ENCODE data around the gene ADAM33. TPM values are rescaled to one million over a fixed set of nuclear protein-coding genes. Genes with fewer than 3 reads are reported as not detected.

Gene ADAM33
- total RNA-seq, 2 donors from 2014 or later = 18.2 to 38.3 TPM

DNA sequence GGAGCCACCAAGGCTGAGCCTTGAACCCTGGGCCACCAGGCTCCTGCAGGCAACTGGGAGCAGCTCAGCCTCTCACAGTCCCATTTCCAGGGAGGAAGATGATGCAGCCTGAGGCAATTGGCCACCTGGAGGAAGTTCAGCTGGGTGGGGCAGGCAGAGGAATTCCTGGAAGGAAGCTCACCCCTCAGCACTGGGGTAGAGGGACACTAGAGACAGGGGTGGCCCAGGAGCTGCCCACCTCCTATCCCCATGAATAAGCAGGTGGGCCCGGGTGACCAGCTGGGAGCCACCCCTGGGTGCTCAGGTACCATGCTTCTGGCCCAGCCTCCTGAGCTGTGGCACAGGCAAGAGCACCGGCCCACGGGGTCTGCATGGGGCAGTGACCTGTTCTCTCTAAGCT is 47.1 kb upstream of the ADAM33 start:
- H3K4me3 ChIP-seq = no peak overlapping the region
- H3K36me3 ChIP-seq = no peaks in the 10 kb centered on the region
- H3K27ac ChIP-seq = no peak overlapping the region
- 98% methylated on average over 3 of the region's 3 CpGs for WGBS
- H3K4me1 ChIP-seq (replicated peaks) = no peaks in the 10 kb centered on the region
- DNase-seq (ENCODE audit: low spot score) = no peak
- intact Hi-C loops (cut with DNase I) = no loop called here
- TF ChIP-seq POLR2AphosphoS5 (IDR thresholded peaks at IDR 0.05) (no peak), POLR2A (IDR thresholded peaks at IDR 0.05) (no peak)
- TF ChIP-seq, protein P1, sequence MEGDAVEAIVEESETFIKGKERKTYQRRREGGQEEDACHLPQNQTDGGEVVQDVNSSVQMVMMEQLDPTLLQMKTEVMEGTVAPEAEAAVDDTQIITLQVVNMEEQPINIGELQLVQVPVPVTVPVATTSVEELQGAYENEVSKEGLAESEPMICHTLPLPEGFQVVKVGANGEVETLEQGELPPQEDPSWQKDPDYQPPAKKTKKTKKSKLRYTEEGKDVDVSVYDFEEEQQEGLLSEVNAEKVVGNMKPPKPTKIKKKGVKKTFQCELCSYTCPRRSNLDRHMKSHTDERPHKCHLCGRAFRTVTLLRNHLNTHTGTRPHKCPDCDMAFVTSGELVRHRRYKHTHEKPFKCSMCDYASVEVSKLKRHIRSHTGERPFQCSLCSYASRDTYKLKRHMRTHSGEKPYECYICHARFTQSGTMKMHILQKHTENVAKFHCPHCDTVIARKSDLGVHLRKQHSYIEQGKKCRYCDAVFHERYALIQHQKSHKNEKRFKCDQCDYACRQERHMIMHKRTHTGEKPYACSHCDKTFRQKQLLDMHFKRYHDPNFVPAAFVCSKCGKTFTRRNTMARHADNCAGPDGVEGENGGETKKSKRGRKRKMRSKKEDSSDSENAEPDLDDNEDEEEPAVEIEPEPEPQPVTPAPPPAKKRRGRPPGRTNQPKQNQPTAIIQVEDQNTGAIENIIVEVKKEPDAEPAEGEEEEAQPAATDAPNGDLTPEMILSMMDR (IDR thresholded peaks at IDR 0.05) = no peak
- H3K9me3 ChIP-seq = no peaks in the 10 kb centered on the region
- H3K27me3 ChIP-seq (replicated peaks; ENCODE audit: insufficient read depth) = no peaks in the 10 kb centered on the region

DNA sequence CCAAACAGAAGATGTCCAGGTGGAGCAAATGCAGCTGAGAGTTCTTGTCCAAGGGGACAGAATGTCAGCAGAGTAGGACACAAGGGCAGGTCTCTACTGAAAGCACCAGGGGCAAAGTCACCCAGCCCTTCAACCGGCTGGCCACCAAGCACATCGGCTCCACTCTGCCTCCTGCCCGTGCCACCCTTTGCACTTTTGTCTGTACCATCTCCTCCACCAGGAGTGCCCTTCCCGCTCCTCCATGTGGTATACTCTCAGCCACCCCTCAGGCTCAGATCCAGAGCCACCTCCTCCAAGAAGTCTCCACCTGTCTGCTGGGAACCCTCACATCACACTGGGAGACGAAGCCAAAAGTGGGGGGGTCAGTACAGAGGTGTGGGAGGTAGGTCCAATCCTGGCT is 46.5 kb upstream of the ADAM33 start:
- Histone ChIP-seq H3K27ac (no peak overlapping the region), H3K4me3 (no peak overlapping the region), H3K4me1 (replicated peaks) (no peaks in the 10 kb centered on the region), H3K36me3 (no peaks in the 10 kb centered on the region), H3K27me3 (replicated peaks; ENCODE audit: insufficient read depth) (no peaks in the 10 kb centered on the region), H3K9me3 (no peaks in the 10 kb centered on the region)
- intact Hi-C loops (cut with DNase I) = no loop called here
- TF ChIP-seq POLR2AphosphoS5 (IDR thresholded peaks at IDR 0.05) (no peak), POLR2A (IDR thresholded peaks at IDR 0.05) (no peak)
- TF ChIP-seq, protein P1 (IDR thresholded peaks at IDR 0.05) = no peak
- 91% methylated on average over 5 of the region's 5 CpGs for WGBS
- no peak for DNase-seq (ENCODE audit: low spot score)

DNA sequence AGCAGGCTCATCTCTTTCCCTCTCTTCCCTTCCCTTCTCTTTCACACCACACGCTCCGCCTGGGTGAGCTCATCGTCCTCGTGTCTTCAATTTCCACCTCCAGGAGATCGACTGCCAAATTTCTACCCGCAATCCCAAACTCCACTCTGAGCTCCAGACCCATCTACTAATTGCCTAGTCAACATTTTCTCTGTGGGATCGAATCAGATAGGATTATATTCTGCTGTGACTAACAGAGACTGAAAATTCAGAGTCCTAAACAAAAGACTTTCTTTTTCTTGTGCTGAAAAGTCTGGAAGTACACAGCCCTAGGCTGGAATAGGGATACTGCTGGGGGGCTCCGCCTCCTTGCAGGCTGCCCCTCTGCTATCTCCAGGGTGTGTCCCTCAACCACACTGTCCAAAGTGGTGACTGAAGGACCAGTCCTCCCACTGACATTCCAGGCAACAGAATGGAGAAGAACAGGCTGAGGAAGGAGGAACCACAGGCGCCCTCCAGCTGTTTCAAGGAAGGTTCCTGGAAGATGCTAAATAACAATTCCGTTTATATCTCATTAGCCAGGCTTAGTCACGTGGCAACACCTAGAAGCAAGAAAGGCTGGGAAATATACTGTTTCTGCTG is 45.7 kb upstream of the ADAM33 start:
- DNase-seq (ENCODE audit: low spot score) = no peak
- Histone ChIP-seq H3K9me3 (no peaks in the 10 kb centered on the region), H3K27ac (no peak overlapping the region), H3K27me3 (replicated peaks; ENCODE audit: insufficient read depth) (no peaks in the 10 kb centered on the region), H3K36me3 (no peaks in the 10 kb centered on the region), H3K4me3 (no peak overlapping the region), H3K4me1 (replicated peaks) (no peaks in the 10 kb centered on the region)
- intact Hi-C loops (cut with DNase I) = no loop called here
- WGBS = 23% methylated on average over 11 of the region's 11 CpGs
- TF ChIP-seq, protein P1 (IDR thresholded peaks at IDR 0.05) = no peak
- TF ChIP-seq POLR2A (IDR thresholded peaks at IDR 0.05) (no peak), POLR2AphosphoS5 (IDR thresholded peaks at IDR 0.05) (no peak)

DNA sequence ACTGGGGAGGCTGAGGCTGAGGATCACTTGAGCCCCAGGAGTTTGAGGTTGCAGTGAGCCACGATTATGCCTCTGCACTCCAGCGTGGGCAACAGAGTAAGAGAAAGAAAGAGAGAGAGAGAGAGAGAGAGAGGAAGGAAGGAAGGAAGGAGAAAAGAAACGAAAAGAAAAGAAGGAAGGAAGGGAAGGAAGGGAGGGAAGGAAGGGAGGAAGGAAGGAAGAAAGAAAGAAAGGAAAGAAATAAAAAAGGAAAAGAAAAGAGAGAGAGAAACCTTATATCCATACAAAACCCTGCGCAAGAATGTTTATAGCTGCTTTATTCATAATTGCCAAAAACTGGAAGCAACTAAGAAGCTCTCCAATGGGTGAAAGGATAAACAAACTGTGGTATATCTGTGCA is 42.5 kb upstream of the ADAM33 start:
- H3K27me3 ChIP-seq (replicated peaks; ENCODE audit: insufficient read depth) = no peaks in the 10 kb centered on the region
- no peaks in the 10 kb centered on the region for H3K36me3 ChIP-seq
- H3K9me3 ChIP-seq = no peaks in the 10 kb centered on the region
- no peaks in the 10 kb centered on the region for H3K4me1 ChIP-seq (replicated peaks)
- intact Hi-C loops (cut with DNase I) = no loop called here
- no peak for DNase-seq (ENCODE audit: low spot score)
- TF ChIP-seq POLR2AphosphoS5 (IDR thresholded peaks at IDR 0.05) (no peak), POLR2A (IDR thresholded peaks at IDR 0.05) (no peak)
- TF ChIP-seq, protein P1 (IDR thresholded peaks at IDR 0.05) = no peak
- no peak overlapping the region for H3K4me3 ChIP-seq
- WGBS = 79% methylated on average over 4 of the region's 4 CpGs
- H3K27ac ChIP-seq = no peak overlapping the region

DNA sequence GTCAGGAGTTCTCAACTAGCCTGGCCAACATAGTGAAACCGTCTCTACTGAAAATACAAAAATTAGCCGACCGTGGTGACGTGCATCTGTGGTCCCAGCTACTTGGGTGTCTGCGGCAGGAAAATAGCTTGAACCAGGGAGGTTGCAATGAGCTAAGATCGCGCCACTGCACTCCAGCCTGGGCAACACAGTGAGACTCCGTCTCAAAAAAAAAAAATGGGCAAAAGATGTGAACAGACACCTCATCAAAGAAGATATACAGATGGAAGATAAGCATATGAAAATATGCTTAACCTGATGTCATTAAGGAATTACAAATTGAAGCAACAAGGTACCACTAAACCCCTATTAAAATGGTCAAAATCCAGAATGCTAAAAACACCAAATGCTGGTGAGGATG is 41.5 kb upstream of the ADAM33 start:
- intact Hi-C loops (cut with DNase I) = no loop called here

More for the DNA sequence above, 41.5 kb upstream of the ADAM33 start:
- TF ChIP-seq, protein P1 (IDR thresholded peaks at IDR 0.05) = no peak
- WGBS = 94% methylated on average over 8 of the region's 8 CpGs
- H3K9me3 ChIP-seq = no peaks in the 10 kb centered on the region
- no peaks in the 10 kb centered on the region for H3K27me3 ChIP-seq (replicated peaks; ENCODE audit: insufficient read depth)
- H3K4me1 ChIP-seq (replicated peaks) = no peaks in the 10 kb centered on the region
- no peak overlapping the region for H3K27ac ChIP-seq
- H3K36me3 ChIP-seq = no peaks in the 10 kb centered on the region
- no peak for DNase-seq (ENCODE audit: low spot score)
- no peak overlapping the region for H3K4me3 ChIP-seq
